GM12878 (cell line): Measurements from ENCODE around the gene ADGRL3. TPM values are rescaled to one million over a fixed set of nuclear protein-coding genes. Genes with fewer than 3 reads are reported as not detected.

ENCODE experiments used
- ATAC-seq: fragments of 200-7000 bp; cut with Tn5 transposase; 3 replicates; pipeline ENCODE4 v1.9.1; 2020; ENCODE audit warnings: mild to moderate bottlenecking, moderate library complexity
- BruUV-seq: library from RNA; stranded (reverse); fragments of 400-500 nt; replicated peaks from 2 replicates; lab custom pipeline; 2021; lab: Mats Ljungman, UMichigan
- CTCF ChIA-PET: fragments of 300-600 bp; sonication (Branson Sonifier 250); formaldehyde crosslinking; extraction: SDS; loops from one replicate; lab custom pipeline; 2021; ENCODE audit warnings: inconsistent platforms; lab: Yijun Ruan, JAX
- POLR2A ChIA-PET: fragments of 350-600 bp; formaldehyde crosslinking; extraction: SDS; loops from one replicate; lab custom pipeline; 2021; ENCODE audit warnings: inconsistent platforms; lab: Charles Lee
- RAD21 ChIA-PET: fragments of 300-600 bp; sonication (Branson Sonifier 250); formaldehyde crosslinking; loops from one replicate; lab custom pipeline; 2023; ENCODE audit warnings: antibody characterized with exemption; ENCODE audit not compliant: unreplicated experiment; lab: Charles Lee
- SMC1A ChIA-PET: fragments of 300-600 bp; sonication (Branson Sonifier 250); formaldehyde crosslinking; loops from one replicate; lab custom pipeline; 2023; ENCODE audit not compliant: unreplicated experiment, uncharacterized antibody; lab: Charles Lee
- DNase-seq: peaks from one replicate; pipeline ENCODE4 v3.0.0-alpha.2; 2011; ENCODE audit warnings: low read depth, low spot score
- FAIRE-seq: peaks from 3 replicates; lab custom pipeline; 2011; peaks lifted over from hg19 to GRCh38; lab: Jason Lieb, UNC
- H2AFZ ChIP-seq: 2 replicates; pipeline ENCODE4 v1.6.0; 2011; ENCODE audit warnings: low read depth, low read length, control low read depth; ENCODE audit not compliant: control insufficient read depth
- H3K27ac ChIP-seq: 2 replicates; pipeline ENCODE4 v1.5.1; 2011; ENCODE audit warnings: control low read depth; ENCODE audit not compliant: control insufficient read depth, insufficient read depth
- H3K27me3 ChIP-seq, 2 experiments: replicated peaks in 1 of 2; 2 replicates each; pipeline versions ENCODE4 v1.6.0 to v1.6.1; 2011; ENCODE audit warnings: low read length in 1 of 2; ENCODE audit not compliant: control insufficient read depth in 2 of 2, insufficient read depth in 2 of 2
- H3K36me3 ChIP-seq, 2 experiments: 2 replicates each; pipeline ENCODE4 v1.5.1; 2011; ENCODE audit warnings: low read length in 1 of 2; ENCODE audit not compliant: control insufficient read depth in 2 of 2, insufficient read depth in 2 of 2
- H3K4me1 ChIP-seq: 2 replicates; pipeline ENCODE4 v1.6.1; 2011; ENCODE audit warnings: mild to moderate bottlenecking, low read length, moderate library complexity, mixed read lengths; ENCODE audit not compliant: control insufficient read depth, insufficient read depth
- H3K4me2 ChIP-seq: 2 replicates; pipeline ENCODE4 v1.6.0; 2011; ENCODE audit warnings: control low read depth; ENCODE audit not compliant: control insufficient read depth, insufficient read depth
- H3K4me3 ChIP-seq: fragments of 200-600 bp; sonication (generic); 2 replicates; pipeline ENCODE4 v1.5.1; 2016
- H3K79me2 ChIP-seq: 2 replicates; pipeline ENCODE4 v1.6.0; 2011; ENCODE audit warnings: low read length; ENCODE audit not compliant: control insufficient read depth, insufficient read depth
- H3K9ac ChIP-seq: 2 replicates; pipeline ENCODE4 v1.8.0; 2011; ENCODE audit warnings: low read length, control low read depth, mixed read lengths; ENCODE audit not compliant: control insufficient read depth, insufficient read depth
- H3K9me3 ChIP-seq: replicated peaks from 3 replicates; pipeline ENCODE4 v1.5.1; 2011; ENCODE audit warnings: mild to moderate bottlenecking, low read length; ENCODE audit not compliant: control insufficient read depth, insufficient read depth
- H4K20me1 ChIP-seq: 2 replicates; pipeline ENCODE4 v1.6.0; 2011; ENCODE audit not compliant: control insufficient read depth, insufficient read depth
- IKZF1 ChIP-seq: fragments of 450-650 bp; conservative IDR thresholded peaks from 2 replicates; pipeline ENCODE4 v1.6.1; 2017; ENCODE audit warnings: antibody characterized with exemption, mild to moderate bottlenecking
- NBN ChIP-seq: fragments of 450-650 bp; IDR thresholded peaks from 2 replicates; pipeline ENCODE4 v1.6.1; 2016
- NFYA ChIP-seq: IDR thresholded peaks from 2 replicates; pipeline ENCODE4 v1.6.1; 2011; ENCODE audit warnings: low read depth, mild to moderate bottlenecking, low read length, improper control_type of control experiment, borderline replicate concordance
- YY1 ChIP-seq: IDR thresholded peaks from 2 replicates; pipeline ENCODE4 v1.6.1; 2011; ENCODE audit warnings: low read depth, mild to moderate bottlenecking, low read length
- WGBS: methylation state at CpG from one replicate; pipeline ENCODE4 v1.1.6; 2016; ENCODE audit warnings: low lambda C conversion rate; ENCODE audit not compliant: insufficient replicate concordance, insufficient coverage; ENCODE audit errors: missing lambda C conversion rate; 5-methylcytosine and 5-hydroxymethylcytosine counted together
- in situ Hi-C: fragments of 300-500 bp; cut with MboI; formaldehyde crosslinking; loops from 9 replicates; pipeline ENCODE4 v1.14.3; 2018; ENCODE audit warnings: mixed read lengths
- intact Hi-C: fragments of 100-400 bp; cut with micrococcal nuclease; formaldehyde crosslinking; loops from one replicate; pipeline ENCODE4 v1.14.2; 2022; ENCODE audit not compliant: unreplicated experiment
- polyA plus RNA-seq, 11 experiments: library from polyadenylated mRNA; depleted of rRNA in 4 of 11; unstranded in 6 of 11; stranded (reverse) in 5 of 11; fragments of >200 nt; fragmentation: Nextera tagmentation in 4 of 11; fragmentation: Illumina TruSeq in 1 of 11; extraction: Ambion mirVana in 4 of 11; extraction: Trizol in 1 of 11; gene quantifications; 1 replicate in 1 of 11; 2 replicates in 10 of 11; pipeline versions ENCODE4 v1.2.1 to v1.2.3, GENCODE V29; 2011 to 2016; ENCODE audit warnings: inconsistent platforms in 2 of 11, missing spikeins in 2 of 11, low read depth in 1 of 11
- total RNA-seq, 4 experiments: library from RNA; depleted of rRNA in 3 of 4; stranded (reverse); fragments of >200 nt in 3 of 4; fragmentation: Illumina TruSeq in 1 of 4; extraction: Trizol in 1 of 4; gene quantifications; 2 replicates each; pipeline versions ENCODE4 v1.2.1 to v1.2.3, GENCODE V29; 2013 to 2021
- TF ChIP-seq, protein P1 (sequence below): fragments of 450-650 bp; IDR thresholded peaks from 2 replicates; pipeline ENCODE4 v1.6.1; 2016; ENCODE audit warnings: mild to moderate bottlenecking, moderate library complexity, borderline replicate concordance

The ADGRL3 gene
- total and polyA plus RNA-seq, 10 of the 15 experiments (the other 5 are each of a cell fraction or from before 2014, with no cell fraction given), result 1.1 TPM; not detected in 9

DNA sequence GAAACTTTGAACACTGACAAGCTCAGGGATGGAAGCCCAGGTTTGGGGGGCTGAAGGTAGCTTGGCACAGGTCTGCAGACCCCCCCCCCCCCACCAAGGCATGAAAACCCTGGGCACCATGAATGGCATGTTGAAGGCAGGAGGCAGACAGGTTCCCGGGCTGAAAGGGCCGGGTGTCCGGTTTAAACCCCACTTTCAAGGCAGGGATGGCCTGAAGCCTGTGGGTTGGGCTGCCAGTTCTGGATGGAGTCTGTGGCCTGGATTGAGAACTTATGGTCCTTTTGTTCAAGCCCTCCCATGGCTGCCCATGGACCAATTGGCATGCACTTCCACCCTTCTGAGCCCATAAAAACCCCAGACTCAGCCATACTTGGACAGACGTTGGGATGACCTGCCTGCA is 616.9 kb downstream of the ADGRL3 start:
- H3K27me3 ChIP-seq, result no peaks in the 10 kb centered on the region
- FAIRE-seq, result no peak
- no TSS peak for BruUV-seq

More for the DNA sequence above, 616.9 kb downstream of the ADGRL3 start:
- 27% methylated on average over 4 of the region's 4 CpGs for WGBS
- SMC1A ChIA-PET, result no interaction called here
- no peak overlapping the region for H3K9ac ChIP-seq
- H4K20me1 ChIP-seq, result no peaks in the 10 kb centered on the region
- H2AFZ ChIP-seq, result no peak overlapping the region
- no peak for ATAC-seq
- H3K9me3 ChIP-seq, result no peaks in the 10 kb centered on the region
- POLR2A ChIA-PET, result interaction anchor here (0.6 kb wide), 1 partner anchor 255 kb away, joined by 3 read pairs; no protein-coding TSS in a partner anchor
- H3K36me3 ChIP-seq, result no peaks in the 10 kb centered on the region
- DNase-seq, result no peak
- RAD21 ChIA-PET, result no interaction called here
- H3K27ac ChIP-seq, result no peak overlapping the region
- TF ChIP-seq YY1, result no peak
- no peak for TF ChIP-seq NFYA
- TF ChIP-seq NBN, result no peak
- TF ChIP-seq IKZF1, result no peak
- TF ChIP-seq, protein P1, sequence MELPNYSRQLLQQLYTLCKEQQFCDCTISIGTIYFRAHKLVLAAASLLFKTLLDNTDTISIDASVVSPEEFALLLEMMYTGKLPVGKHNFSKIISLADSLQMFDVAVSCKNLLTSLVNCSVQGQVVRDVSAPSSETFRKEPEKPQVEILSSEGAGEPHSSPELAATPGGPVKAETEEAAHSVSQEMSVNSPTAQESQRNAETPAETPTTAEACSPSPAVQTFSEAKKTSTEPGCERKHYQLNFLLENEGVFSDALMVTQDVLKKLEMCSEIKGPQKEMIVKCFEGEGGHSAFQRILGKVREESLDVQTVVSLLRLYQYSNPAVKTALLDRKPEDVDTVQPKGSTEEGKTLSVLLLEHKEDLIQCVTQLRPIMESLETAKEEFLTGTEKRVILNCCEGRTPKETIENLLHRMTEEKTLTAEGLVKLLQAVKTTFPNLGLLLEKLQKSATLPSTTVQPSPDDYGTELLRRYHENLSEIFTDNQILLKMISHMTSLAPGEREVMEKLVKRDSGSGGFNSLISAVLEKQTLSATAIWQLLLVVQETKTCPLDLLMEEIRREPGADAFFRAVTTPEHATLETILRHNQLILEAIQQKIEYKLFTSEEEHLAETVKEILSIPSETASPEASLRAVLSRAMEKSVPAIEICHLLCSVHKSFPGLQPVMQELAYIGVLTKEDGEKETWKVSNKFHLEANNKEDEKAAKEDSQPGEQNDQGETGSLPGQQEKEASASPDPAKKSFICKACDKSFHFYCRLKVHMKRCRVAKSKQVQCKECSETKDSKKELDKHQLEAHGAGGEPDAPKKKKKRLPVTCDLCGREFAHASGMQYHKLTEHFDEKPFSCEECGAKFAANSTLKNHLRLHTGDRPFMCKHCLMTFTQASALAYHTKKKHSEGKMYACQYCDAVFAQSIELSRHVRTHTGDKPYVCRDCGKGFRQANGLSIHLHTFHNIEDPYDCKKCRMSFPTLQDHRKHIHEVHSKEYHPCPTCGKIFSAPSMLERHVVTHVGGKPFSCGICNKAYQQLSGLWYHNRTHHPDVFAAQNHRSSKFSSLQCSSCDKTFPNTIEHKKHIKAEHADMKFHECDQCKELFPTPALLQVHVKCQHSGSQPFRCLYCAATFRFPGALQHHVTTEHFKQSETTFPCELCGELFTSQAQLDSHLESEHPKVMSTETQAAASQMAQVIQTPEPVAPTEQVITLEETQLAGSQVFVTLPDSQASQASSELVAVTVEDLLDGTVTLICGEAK, result no peak
- no peak overlapping the region for H3K4me2 ChIP-seq
- no peaks in the 10 kb centered on the region for H3K4me1 ChIP-seq
- no peak overlapping the region for H3K4me3 ChIP-seq
- intact Hi-C loops, result no loop called here
- CTCF ChIA-PET, result no interaction called here
- H3K79me2 ChIP-seq, result no peaks in the 10 kb centered on the region
- in situ Hi-C loops, result no loop called here
